ENCODE data around the gene SPDYE3.

GRCh38 chr7:100349757-100350156, 42.3 kb downstream of the SPDYE3 start:
- TF ChIP-seq POLR2A (IDR thresholded peaks at IDR 0.05; ENCODE audit: low read depth, low read length) (no peak), POU2F2 (IDR thresholded peaks at IDR 0.05; ENCODE audit: low read depth, low read length) (no peak), POLR2AphosphoS5 (IDR thresholded peaks at IDR 0.05; ENCODE audit: low read depth, low read length) (no peak)

Measured in GM12891 (cell line).